ENCODE results near the gene MBD5. TPM values are rescaled to one million over a fixed set of nuclear protein-coding genes. Genes with fewer than 3 reads are reported as not detected.

MBD5 gene
- total RNA-seq, 1 experiment from 2014 or later = 5.2 TPM

DNA sequence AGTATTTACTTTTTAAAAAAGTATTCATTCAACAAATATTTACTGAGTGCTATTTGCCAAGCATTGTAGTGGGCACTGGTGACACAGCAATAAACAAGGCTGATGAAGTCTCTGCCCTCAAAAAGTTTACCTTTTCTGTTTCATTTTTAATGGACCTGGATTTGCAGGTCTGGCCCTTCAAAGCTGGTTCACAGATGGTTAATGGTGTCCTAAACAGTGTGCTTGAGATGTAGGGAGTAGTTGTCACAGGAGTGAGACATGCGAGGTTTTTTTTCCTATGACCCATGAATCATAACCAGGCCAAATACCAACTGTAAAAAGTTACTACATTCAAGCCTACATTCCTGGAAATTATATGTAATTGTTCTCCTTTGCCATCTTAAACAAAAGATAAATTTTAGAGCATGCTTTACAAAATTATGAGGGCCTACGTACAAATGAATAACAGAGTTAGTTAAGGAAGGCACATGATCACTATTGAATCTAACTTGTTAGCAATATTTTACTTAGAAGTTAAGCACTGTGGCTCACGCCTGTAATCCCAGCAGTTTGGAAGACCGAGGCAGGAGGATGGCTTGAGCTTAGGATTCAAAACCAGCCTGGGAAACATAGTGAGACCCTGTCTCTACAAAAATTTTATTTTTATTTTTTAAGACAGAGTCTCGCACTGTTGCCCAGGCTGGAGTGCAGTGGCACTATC is 223.9 kb downstream of the MBD5 start:
- no peak for DNase-seq (ENCODE audit: low read depth, low spot score)
- in situ Hi-C loops (cut with HindIII; ENCODE audit: low pct_unique_long_range_greater_than_20kb, low sequenced_read_pairs) = no loop called here

DNA sequence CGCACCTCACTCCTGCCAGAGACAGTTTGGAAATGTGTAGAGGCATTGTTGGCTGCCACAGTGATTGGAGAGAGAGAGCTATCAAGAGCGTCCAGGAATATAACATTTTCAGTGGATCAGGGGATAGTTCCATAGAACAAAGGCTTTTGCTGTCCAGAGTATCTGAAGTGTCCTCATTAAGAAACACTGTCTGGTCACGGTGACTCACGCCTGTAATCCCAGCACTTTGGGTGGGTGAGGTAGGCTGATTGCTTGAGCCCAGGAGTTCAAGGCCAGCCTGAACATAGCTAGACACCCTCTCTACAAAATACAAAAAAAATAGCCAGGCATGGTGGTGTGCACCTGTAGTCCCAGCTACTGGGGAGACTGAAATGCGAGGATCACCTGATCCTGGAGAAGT is 231.1 kb downstream of the MBD5 start:
- in situ Hi-C loops (cut with HindIII; ENCODE audit: low pct_unique_long_range_greater_than_20kb, low sequenced_read_pairs) = no loop called here
- no peak for DNase-seq (ENCODE audit: low read depth, low spot score)

DNA sequence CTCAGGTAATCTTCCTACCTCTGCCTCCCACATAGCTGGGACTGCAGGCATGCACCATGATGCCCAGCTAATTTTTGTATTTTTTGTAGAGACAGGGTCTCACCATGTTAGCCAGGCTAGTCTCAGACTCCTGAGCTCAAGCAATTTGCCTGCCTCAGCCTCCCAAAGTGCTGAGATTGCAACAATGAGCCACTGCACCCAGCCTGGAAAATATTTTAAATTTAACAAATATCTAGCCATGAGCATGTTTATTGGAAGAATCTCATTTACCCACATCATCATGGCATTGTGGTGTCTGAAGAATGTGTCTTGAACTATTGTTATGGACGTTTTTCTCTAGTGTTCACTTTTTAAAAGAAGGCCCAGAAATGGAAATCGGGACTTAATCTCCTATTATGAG is 231.8 kb downstream of the MBD5 start:
- in situ Hi-C loops (cut with HindIII; ENCODE audit: low pct_unique_long_range_greater_than_20kb, low sequenced_read_pairs) = no loop called here
- no peak for DNase-seq (ENCODE audit: low read depth, low spot score)

DNA sequence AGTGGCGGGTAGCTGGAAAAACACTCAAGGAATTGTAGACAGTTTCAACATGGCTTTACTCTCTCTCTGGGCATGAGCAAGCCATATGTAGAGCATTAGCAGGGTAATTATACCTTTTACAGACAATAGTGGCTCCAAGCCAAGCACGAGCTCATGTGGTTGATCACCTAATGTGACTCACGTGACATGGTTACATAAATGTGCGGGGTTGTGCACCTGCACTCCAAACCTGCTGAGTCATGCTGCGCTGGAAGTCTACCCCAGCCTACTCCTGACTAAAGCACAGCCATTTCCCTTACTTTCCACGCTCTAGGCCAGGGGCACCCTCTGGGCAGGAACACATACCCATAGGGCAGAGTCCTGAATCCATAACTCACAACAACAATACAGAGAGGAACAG is 232.8 kb downstream of the MBD5 start:
- in situ Hi-C loops (cut with HindIII; ENCODE audit: low pct_unique_long_range_greater_than_20kb, low sequenced_read_pairs) = no loop called here
- DNase-seq (ENCODE audit: low read depth, low spot score) = no peak

DNA sequence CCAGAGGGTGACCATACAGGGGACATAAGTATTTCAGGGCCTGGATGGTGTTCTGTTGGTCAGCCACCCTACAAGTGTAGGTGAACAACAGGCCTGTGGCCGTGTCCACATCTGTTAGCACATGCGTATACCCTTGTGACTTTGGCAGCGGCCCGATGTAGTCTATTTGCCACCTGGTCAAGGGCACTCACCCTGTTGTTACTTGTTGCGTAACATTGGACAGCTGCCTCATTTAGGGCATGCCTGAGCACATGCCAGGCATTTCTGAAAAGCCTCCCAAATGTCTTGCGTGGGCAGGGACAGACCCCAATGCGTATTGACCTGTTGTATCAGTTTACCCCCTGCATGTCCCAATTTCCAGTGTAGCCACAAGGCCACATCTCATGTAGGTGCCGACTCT is 235.0 kb downstream of the MBD5 start:
- DNase-seq (ENCODE audit: low read depth, low spot score) = no peak
- in situ Hi-C loops (cut with HindIII; ENCODE audit: low pct_unique_long_range_greater_than_20kb, low sequenced_read_pairs) = no loop called here

DNA sequence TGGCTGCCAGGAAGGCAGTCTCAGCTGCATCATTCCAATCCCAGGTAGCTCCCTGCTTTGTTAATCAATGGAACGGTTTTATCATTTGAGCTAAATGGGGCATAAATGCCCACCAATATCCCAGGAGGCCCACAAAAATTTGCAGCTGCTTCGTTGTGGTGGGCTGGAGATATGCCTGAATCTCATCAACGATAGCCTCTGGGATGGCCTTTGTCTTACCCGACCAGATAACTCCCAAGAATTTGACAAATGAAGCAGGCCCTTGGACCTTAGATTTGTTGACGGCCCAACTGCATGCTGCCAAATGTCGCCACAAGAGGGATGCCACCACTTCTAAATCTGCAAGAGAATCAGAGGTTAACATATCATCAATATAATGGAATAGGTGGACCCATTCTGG is 236.4 kb downstream of the MBD5 start:
- no peak for DNase-seq (ENCODE audit: low read depth, low spot score)
- in situ Hi-C loops (cut with HindIII; ENCODE audit: low pct_unique_long_range_greater_than_20kb, low sequenced_read_pairs) = no loop called here

DNA sequence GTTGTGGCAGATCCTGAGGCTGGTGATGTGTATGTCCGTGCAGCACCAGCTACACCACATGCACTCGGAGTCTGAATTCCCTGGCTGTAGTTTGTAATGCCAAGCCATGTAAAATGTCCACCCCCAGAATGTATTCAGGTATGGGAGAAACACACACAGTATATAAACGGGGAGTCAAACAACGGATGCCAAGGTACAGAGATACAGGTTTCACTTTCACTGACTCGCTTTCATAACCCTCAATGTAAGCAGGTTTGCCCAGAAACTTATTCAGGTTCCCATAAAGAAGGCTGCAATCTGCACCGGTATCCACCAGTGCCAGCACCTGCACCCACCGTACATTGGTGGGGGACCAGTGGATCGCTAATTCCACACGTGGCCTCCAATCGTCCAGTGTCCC is 237.2 kb downstream of the MBD5 start:
- in situ Hi-C loops (cut with HindIII; ENCODE audit: low pct_unique_long_range_greater_than_20kb, low sequenced_read_pairs) = no loop called here

DNA sequence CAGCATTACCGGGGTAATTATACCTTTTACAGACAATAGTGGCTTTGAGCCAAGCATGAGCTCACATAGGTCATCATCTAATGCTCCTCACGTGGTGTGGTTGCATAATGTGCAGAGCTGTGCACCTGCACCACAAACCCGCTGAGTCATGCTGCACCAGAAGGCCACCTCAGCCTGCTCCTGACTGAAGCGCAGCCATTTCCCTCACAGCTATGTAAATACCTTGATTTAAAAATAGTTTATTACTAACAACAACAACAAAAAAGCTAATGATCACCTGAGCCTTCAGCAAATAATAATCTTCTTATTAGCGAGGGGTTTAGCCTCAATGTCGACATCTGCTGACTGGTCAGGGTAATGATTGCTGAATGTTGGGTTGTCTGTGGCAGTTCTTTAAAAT is 238.8 kb downstream of the MBD5 start:
- in situ Hi-C loops (cut with HindIII; ENCODE audit: low pct_unique_long_range_greater_than_20kb, low sequenced_read_pairs) = no loop called here
- no peak for DNase-seq (ENCODE audit: low read depth, low spot score)

More for the DNA sequence above, 237.2 kb downstream of the MBD5 start:
- no peak for DNase-seq (ENCODE audit: low read depth, low spot score)

DNA sequence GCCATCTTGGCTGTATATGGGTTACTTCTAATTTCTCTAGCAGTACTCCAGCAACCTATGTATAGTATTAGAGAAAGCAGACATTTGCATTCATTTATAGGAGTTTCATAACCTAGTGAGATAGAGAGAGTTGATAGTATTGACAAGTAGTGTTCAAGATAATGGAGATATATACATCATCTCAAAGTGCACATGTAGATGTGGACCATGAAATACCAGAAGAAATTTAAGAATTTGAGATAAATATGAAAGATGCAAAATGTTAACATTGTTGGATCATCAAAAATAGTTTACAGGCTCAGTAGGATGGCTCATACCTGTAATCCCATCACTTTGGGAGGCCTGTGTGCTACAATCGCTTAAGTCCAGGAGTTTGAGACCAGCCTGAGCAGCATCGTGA is 243.0 kb downstream of the MBD5 start:
- in situ Hi-C loops (cut with HindIII; ENCODE audit: low pct_unique_long_range_greater_than_20kb, low sequenced_read_pairs) = no loop called here
- DNase-seq (ENCODE audit: low read depth, low spot score) = no peak

DNA sequence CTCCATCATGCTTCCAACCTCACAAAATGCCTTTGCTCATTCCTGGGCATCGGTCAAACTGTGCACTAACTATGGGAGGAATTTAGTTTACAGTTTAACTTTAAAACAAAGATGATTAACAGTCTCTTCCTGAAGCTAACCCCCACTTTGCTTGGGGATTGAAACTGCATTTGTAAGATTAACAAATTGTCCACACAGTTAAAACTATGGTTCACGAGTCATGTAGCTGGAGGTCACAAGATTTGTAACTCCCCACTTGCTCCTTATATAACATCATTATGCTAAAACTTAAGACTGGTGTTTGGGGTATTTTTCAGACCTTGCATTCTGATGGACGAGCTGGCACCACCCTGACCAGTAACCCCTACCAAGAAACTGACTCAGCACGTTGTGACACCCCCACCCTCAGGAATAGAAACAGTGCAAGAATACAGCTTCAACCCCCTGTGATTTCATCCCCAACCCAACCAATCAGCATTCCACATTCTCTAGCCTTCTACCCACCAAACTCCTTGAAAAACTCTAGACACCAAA is 252.3 kb downstream of the MBD5 start:
- in situ Hi-C loops (cut with HindIII; ENCODE audit: low pct_unique_long_range_greater_than_20kb, low sequenced_read_pairs) = no loop called here
- no peak for DNase-seq (ENCODE audit: low read depth, low spot score)

DNA sequence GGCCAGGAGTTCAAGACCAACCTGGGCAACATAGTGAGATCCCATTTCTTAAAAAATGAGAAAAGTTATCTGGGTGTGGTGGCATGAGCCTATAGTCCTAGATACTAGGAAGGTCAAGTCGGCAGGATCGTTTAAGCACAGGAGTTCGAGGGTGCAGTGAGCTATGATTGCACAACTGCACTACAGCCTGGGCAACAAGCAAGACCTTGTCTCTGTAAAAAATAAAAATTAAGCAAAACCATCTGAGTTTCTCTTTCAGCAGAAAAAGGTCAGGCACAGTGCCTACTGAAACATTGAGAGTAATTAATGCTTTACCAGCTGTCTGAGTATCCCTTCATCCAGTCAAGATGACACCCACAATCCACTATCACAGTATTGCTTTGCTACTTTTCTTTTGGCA is 258.3 kb downstream of the MBD5 start:
- in situ Hi-C loops (cut with HindIII; ENCODE audit: low pct_unique_long_range_greater_than_20kb, low sequenced_read_pairs) = no loop called here
- DNase-seq (ENCODE audit: low read depth, low spot score) = no peak

DNA sequence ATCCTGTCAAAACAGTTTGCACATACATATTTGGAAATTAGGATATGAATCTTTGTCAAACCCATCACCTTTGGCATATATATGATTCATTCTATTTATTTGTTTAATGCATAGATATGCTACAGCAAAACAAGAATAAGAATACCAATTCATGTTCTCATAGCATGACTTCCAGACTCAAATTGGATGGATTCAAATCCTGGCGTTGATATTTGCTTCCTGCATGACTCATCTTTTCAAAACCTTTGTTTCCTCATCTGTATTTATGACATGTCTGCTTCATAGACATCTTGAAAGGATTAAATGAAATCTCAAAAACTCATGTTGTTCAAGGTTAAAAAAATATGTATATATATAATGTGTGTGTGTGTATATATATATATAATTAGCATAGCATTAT is 261.3 kb downstream of the MBD5 start:
- in situ Hi-C loops (cut with HindIII; ENCODE audit: low pct_unique_long_range_greater_than_20kb, low sequenced_read_pairs) = no loop called here
- DNase-seq (ENCODE audit: low read depth, low spot score) = no peak

DNA sequence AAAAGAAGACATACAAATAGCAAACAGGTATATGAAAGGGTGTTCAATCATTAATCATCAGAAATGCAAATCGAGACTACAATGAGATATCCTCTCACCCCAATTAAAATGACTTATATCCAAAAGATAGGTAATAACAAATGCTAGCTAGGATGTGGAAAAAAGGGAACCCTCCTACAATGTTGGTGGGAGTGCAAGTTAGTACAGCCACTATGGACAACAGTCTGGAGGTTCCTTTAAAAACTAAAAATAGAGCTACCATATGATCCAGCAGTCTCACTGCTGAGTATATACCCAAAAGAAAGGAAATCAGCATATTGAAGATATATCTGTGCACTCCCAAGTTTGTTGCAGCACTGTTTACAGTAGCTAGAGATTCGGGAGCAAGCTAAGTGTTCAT is 271.5 kb downstream of the MBD5 start:
- DNase-seq (ENCODE audit: low read depth, low spot score) = no peak
- in situ Hi-C loops (cut with HindIII; ENCODE audit: low pct_unique_long_range_greater_than_20kb, low sequenced_read_pairs) = no loop called here

DNA sequence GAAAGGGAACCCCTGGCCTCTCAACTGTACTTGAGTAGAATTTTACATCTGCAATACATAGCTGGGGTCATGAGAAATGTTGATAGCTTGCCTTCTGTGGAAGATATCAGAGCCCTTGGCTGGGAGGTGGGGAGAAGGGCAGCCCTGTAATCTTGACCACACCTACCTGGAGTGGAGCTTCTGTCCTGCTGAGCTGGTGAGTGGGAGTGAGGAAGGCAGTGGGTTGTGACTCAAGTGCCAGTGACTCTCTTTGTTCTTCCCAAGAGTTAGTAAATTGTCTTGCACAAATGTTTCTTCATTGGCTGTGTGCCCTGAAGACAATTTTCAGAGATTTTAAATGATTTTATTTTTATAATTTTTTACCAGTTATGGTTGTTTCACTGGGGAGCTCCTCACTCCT is 277.3 kb downstream of the MBD5 start:
- in situ Hi-C loops (cut with HindIII; ENCODE audit: low pct_unique_long_range_greater_than_20kb, low sequenced_read_pairs) = no loop called here
- DNase-seq (ENCODE audit: low read depth, low spot score) = no peak

DNA sequence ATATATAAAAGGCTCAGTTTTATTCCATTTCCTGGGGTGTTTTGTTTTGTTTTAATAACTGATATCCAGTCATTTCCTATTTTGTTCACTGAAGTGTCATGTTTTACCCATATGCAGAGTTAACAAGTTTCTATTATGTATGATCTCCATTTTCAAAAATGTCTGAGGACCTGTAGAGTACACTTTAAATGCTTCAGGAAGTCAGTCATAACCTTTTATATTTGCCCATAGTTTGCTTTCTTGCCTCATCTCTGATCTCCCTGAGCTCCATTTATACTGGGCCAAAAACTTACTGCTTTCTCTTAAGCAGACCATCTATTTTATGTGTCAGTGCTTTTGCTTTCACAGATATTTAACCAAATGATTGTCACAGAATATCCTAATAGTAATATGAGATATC is 278.7 kb downstream of the MBD5 start:
- in situ Hi-C loops (cut with HindIII; ENCODE audit: low pct_unique_long_range_greater_than_20kb, low sequenced_read_pairs) = no loop called here
- no peak for DNase-seq (ENCODE audit: low read depth, low spot score)

DNA sequence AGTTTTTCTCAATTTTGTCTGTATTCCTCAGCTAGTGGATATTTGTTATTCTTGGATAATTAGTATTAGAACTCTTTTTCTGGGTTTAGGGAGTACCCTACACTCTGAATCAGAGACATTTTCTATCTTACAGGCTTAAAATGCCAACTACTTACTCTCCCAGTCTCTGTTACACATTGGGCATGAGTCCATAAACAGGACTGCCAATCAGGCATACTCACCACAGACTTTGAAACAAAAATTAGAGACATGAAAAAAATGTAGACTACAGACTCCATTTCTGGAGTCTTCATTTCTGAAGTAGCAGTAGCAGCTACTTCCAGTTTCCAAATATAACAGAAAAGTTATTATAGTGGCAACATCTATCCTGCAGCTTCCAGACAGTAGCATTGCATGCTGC is 279.7 kb downstream of the MBD5 start:
- in situ Hi-C loops (cut with HindIII; ENCODE audit: low pct_unique_long_range_greater_than_20kb, low sequenced_read_pairs) = no loop called here
- DNase-seq (ENCODE audit: low read depth, low spot score) = no peak

DNA sequence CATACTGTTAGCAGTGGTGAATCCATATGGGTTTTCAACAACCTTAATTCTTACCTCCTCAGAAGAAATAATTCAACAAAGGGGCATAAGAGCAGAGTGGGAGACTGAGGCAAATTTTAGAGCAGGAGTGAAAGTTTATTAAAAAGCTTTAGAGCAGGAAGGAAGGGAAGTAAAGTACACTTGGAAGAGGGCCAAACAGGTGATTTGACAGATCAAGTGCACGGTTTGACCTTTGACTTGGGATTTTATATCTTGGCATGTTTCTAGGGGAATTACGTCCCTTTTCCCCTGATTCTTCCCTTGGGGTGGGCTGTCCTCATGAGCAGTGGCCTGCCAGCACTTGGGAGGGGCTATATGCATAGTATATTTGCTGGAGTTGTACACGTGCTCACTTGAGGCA is 280.5 kb downstream of the MBD5 start:
- no peak for DNase-seq (ENCODE audit: low read depth, low spot score)
- in situ Hi-C loops (cut with HindIII; ENCODE audit: low pct_unique_long_range_greater_than_20kb, low sequenced_read_pairs) = no loop called here

DNA sequence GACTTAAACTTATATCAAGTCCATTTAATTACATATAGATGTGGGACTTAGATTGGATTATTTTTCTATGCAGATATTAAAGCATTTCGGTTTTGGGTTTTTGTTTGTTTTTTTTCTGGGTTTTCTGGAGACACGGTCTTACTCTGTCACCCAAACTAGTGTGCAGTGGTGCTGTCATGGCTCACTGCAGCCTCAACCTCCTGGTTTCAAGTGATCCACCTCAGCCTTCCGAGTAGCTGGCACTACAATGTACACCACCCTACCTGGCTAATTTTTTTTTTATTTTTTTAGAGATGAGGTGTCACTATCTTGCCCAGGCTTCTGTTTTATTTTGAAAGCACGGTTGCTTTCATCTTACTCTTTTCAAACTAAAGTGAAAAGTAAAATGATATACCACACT is 281.6 kb downstream of the MBD5 start:
- DNase-seq (ENCODE audit: low read depth, low spot score) = no peak
- in situ Hi-C loops (cut with HindIII; ENCODE audit: low pct_unique_long_range_greater_than_20kb, low sequenced_read_pairs) = no loop called here

DNA sequence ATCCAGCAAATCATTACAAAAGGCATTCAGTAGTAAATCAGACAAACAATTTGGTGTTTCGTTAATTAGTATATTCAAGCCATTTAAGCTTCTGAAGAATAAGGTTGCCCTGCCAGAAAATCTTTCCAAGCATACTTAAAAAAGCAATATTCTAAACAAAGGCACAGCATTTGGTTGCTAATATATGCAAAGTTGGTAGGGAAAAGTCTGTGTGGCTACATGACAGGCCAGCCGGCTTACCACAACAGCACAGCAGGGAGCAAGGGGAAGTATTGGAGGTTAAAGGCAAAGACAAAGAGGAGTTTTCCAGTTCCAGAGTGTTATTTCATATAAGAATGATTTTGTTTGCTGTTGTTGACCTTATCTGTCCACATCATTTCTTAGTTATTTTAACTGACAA is 282.3 kb downstream of the MBD5 start:
- in situ Hi-C loops (cut with HindIII; ENCODE audit: low pct_unique_long_range_greater_than_20kb, low sequenced_read_pairs) = no loop called here
- no peak for DNase-seq (ENCODE audit: low read depth, low spot score)

DNA sequence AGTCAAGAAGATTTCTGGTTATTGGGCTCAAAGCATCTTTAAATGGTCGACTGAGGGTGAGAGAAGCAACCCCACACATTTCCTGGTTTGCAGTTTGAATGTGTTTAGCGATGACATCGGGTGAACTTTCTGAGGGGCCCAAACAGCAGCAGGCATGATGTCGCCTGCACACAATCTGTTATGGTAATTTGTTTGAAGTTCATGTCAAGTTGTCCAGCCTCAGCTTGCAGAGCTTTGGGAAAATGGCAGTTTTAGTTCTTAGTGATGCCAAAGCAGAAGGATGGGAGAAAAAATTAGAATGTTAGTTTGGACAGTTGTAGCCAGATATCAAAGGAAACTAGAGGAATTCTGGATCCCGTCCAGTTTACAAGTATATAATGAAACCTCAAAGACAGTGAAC is 284.6 kb downstream of the MBD5 start:
- DNase-seq (ENCODE audit: low read depth, low spot score) = no peak
- in situ Hi-C loops (cut with HindIII; ENCODE audit: low pct_unique_long_range_greater_than_20kb, low sequenced_read_pairs) = no loop called here
